Measurements from ENCODE around the gene ST3GAL5. TPM values are rescaled to one million over a fixed set of nuclear protein-coding genes. Genes with fewer than 3 reads are reported as not detected.

ST3GAL5 gene
- polyA plus RNA-seq, 4 donors: 10.8 to 13.1 (median 11.3) TPM

DNA sequence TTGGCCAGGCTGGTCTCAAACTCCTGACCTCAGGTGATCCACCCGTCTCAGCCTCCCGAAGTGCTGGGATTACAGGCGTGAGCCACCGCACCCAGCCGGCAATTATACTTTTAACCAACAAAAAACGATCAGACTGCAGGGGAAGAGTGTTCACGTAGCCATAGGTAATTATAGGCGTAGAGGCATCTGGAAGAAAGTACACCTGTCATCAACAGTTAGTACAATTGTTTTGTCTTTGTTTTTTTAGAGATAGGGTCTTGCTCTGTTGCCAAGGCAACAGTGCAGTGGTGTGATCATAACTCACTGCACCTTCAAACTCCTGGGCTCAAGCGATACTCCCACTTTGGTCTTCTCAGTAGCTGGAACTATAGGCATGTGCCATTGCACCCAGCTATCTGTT is 20.0 kb downstream of the ST3GAL5 start:
- DNase-seq (ENCODE audit: low read depth in 4 of 4, low spot score in 3 of 4): no peak

DNA sequence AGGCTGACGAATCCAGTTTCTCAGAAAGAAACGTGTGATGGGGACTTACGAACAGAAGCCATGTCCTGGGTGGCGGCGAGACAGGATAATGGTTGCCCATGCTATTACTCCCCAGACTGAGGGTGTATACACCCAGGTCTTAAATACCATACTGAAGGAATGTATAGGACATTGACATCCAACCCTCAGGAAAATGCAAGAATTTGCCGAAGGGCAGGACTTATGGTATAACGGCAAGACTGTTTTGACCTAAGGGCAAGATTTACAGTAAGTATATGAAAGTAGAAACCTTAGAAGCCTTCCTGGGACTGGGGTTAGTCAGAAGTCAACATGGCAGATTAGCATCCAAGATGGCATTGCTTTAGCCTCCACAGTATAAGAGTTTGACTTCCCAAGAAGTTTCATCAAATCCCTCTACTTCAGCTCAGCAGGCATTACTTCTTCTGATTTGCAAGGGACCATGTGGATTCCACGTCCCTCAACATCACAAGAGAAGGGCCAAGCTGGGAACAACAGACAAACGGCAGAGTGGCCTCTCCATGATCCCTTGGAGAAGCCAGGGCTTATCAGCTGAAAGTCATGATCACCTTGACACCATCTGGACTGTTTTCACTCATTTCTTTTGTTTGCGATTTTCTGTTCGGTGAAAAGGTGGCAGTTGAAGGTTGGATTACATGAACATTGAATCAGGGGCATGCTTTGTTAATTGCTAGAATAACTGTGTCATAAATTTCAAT is 21.1 kb downstream of the ST3GAL5 start:
- no peak for DNase-seq (ENCODE audit: low read depth in 4 of 4, low spot score in 3 of 4)

DNA sequence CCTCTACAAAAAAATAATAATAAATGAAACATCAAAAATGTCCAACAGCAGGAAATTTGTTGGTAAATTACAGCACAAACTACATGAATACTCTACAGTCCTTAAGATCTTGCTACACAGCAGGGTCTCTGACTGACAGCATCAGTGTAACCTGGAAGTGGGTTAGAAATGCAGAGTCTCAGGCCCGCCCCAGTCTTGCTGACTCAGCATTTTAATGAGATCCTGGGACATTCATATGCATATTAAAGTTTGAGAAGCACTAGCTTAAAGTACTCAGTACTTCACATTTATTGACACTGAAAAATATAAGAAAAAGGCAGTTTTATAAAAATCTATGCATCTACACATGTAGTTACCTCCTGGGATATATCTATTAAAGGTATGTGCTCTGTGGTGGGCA is 21.7 kb downstream of the ST3GAL5 start:
- DNase-seq (ENCODE audit: low read depth in 4 of 4, low spot score in 3 of 4): no peak

DNA sequence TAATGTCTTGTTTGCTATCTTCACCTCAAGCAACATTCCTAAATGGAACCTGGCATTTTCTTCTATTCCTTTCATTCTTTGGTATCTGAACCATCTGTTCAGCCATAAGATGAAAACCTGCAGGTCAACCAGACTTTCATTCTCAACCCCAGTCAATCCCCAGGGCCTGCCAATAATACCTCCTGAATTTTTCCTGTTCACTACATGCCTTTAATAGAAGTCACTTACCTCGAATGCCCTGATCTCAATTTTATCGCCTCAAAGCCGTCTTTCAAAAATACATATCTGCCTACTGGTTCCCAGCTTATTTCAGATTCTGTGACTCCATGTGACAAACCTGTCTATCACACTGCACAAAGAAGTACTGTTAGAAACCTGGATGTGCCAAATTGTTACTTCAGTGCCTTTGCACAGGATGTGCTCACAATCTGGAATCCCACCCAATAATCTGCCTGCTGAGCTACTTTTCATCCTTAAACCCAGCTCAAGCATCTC is 22.6 kb downstream of the ST3GAL5 start:
- DNase-seq (ENCODE audit: low read depth in 4 of 4, low spot score in 3 of 4): no peak

DNA sequence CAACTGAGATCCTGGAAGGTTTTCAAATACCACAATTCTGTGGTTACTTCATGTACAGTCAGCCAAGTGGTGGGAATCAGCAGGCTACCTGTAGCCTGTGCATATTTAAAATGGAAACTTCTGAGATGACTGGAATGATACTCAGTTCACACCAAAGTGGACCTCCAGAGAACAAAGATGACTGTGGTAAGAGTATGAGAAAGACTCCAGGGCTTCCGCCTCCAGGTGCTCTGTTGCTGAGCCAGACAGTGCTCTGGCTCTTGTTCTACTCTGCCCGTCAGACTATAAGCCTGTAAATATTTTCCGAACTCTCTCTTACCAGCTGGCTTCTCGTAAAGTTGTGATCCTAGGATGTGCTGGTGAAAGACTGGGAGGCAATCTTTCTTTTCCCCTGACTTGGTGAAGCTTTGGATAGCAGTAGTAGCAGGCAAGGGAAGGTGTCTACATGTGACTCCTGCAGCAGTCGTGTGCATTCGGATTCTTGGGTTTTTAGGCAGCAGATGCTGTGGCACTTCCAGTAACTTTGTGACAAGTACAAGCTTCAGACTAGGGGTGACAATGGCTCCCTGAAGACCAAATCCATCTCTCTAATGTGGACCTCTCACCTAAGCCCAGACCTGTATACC is 23.1 kb downstream of the ST3GAL5 start:
- no peak for DNase-seq (ENCODE audit: low read depth in 4 of 4, low spot score in 3 of 4)

DNA sequence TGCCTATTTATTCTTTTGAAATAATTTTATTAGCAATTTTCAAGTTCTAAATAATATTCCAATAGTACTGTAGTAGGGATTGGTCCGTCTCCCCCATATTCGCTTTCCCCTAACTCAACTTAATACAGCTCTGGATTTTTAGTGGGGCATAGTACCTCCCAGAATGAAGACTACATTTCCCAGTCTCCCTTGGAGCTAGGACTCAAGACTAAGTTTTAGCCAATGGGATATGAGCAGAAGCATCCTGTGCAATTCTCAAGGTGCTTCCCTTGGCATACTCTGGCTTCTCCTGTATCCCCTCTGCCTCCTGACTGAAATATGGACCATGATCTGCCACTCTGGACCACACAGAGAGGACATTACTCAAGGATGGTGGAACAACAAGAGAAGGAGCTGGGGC is 24.1 kb downstream of the ST3GAL5 start:
- no peak for DNase-seq (ENCODE audit: low read depth in 4 of 4, low spot score in 3 of 4)

DNA sequence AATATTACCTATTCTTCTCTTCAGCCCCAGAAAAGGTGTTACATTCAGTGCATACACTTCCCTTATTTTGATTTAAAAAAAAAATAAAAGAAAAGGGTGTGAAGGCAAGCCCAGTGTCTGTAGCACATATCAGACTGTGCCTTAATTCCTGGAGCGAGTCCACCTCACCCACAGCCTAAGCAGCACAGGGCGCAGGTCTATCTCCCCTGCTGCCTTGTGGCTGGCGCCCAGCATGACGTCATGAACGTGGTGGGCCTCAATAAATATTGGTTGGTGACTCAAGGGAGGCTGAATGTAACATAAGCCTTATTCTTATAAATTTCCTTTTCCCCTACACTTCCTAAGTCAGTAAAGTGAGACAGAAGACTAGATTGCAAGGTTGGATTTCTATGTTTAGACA is 26.4 kb downstream of the ST3GAL5 start:
- DNase-seq (ENCODE audit: low read depth in 4 of 4, low spot score in 3 of 4): no peak

DNA sequence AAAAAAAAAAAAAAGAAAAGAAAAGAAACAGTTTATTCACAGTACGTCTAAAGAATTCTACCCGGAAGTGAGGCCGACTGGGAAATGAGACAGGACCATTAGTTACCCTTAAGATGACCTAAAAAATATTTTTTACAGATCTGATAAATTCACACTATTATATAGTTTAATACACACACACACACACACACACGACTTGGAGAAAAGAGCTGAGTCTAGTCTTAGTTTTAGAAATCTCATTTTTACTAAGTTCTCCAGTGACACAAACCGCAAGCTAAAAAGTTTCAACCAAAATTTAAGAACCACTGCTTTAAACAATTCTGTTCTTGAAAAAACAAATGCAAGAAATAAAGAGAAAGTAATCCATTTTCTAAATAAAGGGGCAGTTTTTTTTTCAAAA is 27.1 kb downstream of the ST3GAL5 start:
- no peak for DNase-seq (ENCODE audit: low read depth in 4 of 4, low spot score in 3 of 4)

DNA sequence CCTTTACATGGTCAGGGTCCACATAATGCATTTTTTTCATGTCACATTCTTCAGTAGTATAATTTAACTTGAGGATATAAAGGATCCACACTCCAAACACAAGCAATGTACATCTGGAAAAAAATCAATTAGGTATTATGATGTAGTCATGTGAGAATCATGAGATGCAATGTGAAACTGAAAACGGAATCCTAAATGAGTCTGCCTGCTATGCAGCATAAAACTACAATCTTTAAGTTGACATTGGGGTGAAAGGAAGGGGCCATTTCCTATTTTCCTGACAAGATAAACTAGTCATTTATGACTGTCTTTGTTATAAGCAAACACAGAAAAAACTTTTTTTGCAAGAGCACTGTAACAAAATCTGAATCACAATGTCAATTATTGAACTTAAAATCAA is 27.6 kb downstream of the ST3GAL5 start:
- DNase-seq (ENCODE audit: low read depth in 4 of 4, low spot score in 3 of 4): no peak

DNA sequence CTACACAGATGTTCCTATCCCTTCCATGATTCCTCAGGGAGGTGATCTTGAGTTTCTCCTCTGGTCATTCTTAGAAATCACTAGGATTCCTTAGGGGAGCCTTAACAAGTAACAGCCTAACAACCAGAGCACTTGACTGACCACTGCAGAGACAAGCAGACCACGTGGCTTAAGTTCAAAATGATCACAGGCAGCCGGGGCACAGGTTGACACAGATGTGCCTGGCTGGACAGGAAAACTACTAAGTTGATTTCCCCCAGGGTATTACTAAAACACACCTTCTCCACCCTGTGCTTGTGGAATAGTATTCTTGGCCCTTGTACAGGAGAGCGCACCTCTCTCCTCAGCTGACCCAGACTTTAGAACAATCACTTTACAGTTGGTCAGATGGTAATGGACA is 29.9 kb downstream of the ST3GAL5 start:
- no peak for DNase-seq (ENCODE audit: low read depth in 4 of 4, low spot score in 3 of 4)

DNA sequence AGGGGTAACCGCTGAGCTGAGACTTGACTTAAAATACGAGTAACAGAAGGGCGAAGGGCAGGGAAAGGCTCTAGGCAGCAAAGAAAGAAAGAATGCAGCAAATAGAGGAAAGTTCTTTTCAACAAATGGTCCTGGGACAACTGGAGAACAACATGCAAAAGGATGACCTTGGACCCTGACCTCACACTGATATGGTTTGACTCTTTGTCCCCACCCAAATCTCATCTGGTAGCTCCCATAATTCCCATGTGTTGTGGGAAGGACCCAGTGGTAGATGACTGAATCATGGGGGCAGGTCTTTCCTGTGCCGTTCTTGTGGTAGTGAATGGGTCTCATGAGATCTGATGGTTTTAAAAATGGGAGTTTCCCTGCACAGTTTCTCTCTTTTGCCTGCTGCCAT is 33.9 kb downstream of the ST3GAL5 start:
- DNase-seq (ENCODE audit: low read depth in 4 of 4, low spot score in 3 of 4): no peak

DNA sequence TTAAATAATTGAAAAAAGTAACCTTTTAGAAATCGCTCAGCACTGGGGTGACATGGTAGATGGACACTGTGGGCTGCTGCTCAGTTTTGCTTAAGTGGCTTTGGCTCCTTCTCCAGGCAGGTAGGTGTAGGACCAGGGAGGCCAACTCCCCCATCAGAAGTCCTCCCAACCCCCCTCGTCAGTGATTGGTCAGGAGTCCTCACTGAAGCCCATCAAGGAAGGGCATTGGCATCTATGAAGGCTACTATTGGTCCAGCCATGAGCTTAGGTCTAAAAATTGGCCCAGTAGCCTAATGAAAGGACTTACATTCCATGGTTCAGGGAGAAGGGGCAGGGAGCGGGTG is 34.7 kb downstream of the ST3GAL5 start:
- no peak for DNase-seq (ENCODE audit: low read depth in 4 of 4, low spot score in 3 of 4)

DNA sequence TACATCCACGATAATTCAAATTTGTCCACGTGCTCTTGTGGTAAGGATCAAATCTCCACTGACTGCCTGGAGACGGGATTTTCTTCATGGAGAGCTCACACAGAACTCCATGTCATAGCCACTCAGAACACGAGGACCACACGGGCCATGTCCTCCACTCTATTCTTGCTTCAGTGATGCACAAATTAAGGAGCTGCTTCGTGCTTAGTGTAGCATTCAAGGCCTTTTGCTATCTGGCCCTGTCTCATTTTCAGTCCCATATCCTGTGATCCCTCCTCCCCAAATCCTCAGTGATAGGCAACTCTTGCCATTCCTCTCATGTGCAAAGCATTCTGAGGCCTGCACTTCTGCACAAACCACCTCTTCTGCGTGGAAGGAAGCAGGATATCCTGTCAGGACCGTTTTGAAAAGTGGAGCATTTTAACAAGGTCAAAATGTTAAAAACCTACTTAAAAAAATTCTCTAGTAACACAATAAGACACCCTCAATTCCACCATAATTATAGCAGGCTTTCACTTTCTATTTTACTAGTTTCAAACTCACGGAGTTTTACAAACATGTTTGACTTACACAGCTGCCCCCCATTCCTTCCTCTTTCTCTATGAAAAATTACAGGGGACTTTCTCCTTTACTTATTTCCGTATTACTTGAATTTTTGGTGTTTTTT is 35.2 kb downstream of the ST3GAL5 start:
- no peak for DNase-seq (ENCODE audit: low read depth in 4 of 4, low spot score in 3 of 4)

DNA sequence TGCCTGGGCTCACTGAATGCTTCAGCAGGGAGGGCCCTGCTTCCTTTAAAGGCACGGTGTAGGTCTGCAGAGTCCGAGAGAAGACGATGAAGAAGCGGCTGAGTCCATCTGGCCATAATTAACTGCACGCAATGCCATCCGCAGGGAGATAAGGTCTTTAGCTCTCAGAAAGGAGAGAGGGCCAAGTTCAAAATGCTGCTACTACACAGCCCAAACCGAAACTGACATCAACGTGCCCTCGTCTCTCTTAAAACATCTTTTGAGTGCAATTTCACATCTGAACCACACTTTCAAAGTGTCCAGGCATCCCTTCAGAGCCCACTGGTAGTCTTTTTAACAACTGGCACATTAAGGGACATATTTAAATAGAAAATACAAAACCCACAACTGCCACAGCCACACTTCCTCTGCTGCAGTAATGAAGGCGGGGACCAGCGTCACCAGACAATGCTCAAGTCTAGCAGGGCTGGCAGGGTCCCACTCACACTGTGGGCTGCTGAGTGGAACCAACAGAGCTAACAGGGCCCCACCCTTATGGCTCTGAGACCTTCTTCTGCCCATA is 35.8 kb downstream of the ST3GAL5 start:
- DNase-seq (ENCODE audit: low read depth in 4 of 4, low spot score in 3 of 4): no peak

DNA sequence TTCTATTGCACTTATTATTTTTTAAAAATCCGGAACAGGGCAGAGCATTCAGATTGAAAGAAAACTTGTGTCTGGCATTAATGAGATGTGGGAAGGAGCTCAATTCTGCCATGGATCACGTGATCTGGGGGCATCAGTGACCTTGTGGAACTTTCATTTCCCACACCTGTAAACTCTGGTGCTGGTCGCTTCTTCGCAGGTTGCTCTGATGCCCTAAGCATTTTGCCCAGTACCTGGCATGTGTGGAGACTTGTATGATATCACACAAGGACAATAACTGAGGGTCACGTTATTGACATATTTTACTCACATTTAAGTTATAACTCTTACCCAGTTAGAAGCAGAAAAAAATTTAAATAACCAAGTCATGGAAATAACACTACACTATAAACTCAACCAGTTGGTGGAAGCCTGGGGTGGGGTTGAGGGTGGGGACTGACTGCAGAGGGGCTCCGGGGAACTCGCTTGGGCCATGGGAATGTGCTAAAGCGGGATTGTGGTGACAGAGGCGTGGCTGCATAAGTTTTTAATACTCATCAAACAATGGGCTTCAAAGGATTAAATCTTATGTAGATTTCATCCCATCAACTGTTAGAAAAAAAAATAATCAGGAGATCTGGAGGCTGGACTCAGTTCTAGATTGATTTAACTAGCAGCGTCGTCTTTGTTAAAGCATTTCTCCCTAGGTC is 36.5 kb downstream of the ST3GAL5 start:
- no peak for DNase-seq (ENCODE audit: low read depth in 4 of 4, low spot score in 3 of 4)

DNA sequence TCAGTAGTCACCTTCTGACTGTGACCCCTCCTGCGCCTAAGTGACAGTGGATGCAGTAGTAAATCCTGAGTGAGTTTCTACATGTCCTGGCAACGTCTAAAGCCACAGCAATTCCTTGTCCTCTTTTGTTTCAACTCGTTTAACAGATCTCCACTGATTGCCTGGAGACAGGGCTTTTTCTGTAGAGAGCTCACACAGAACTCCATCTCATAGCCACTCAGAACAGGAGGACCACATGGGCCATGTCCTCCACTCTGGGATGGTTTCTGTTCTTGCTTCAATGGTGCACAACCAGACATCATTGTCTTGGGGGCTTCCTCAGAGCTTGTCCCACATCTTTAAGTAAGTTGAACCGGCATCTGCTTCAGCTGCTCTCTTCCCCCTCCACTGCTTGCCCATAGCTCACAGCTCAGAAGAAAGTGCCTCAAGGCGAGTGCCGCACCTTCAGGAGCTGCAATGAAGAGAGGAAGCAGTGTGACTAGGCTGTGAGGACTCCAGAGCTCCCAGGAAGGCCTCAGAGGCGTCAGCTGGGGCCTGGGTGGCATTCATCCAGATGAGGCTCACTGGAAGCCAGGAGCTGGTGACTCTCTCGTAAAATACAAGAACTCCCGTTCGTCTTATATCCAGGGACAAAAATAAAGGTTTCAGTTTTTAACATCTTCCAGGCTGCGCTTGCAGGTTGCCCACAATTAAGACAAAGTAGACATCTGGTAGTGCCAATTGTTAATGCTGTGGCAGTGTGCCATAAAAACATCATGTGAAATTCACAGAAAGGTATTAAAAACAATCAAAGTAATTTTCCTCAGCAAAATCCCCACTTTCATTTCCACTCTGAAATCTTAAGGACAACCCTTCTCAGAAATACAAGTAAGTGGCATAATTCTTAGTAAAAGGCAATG is 37.3 kb downstream of the ST3GAL5 start:
- DNase-seq (ENCODE audit: low read depth in 4 of 4, low spot score in 3 of 4): no peak

DNA sequence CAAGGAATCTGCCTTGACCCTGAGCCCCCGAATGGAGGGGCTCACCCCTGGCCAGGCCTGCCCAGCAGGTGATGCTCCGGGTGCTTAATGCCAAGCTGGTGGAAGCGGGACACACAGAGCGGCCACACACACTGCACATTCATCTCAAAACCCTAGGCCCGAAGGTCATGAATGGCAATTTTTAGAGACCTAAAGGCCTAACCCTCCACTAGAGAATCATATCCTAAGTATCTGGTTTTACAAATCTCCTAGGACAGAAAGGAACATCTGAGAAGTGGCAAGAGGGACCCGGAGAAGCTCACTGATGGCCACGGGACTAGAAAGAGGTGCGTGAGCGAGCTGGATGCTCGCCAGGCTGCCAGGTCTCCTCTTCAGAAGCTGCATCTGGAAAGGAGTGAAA is 38.3 kb downstream of the ST3GAL5 start:
- no peak for DNase-seq (ENCODE audit: low read depth in 4 of 4, low spot score in 3 of 4)

DNA sequence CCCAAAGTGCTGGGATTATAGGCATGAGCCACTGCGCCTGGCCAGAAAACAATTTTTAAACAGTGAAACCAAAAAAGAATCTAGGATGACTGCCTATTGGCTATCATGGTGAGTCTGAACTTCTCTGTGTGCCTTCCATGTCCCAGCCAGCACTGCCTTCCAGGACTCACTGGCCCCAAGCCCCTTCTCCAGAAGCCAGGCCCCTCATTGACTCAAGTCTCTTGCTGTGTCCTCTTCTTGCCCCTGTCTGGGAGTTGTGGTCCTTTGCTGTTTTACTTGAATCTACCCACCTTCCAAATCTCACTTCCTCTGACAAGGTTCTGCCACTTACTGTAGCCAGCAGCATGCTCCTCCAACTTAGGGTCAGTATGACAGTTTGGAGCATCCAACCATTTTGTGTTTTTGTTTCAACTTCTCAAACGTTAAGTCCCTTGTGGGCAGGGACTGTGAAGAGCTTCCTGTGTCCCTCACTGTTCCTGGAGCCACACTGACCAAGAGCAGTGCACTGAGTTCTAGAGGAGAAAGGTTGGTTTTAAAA is 41.7 kb downstream of the ST3GAL5 start:
- DNase-seq (ENCODE audit: low read depth in 4 of 4, low spot score in 3 of 4): no peak

DNA sequence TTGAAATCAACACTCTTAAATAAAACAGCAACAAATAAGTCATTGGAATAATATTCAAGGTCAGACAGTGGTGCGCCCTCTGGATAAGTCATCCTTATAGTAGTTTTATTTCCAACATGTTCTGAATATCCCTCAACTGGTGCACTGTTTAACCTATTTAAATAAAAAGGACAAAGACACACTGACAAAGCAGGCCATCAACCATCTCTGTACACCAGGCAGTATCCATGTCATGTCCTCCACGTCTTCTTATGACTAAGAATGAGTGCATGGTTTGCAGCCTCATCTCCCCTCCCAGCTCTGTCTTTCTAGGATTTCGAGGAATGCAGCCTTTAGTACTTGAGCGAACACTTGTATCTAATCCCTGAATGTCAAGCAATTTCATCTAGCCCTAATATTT is 42.4 kb downstream of the ST3GAL5 start:
- DNase-seq (ENCODE audit: low read depth in 4 of 4, low spot score in 3 of 4): no peak

DNA sequence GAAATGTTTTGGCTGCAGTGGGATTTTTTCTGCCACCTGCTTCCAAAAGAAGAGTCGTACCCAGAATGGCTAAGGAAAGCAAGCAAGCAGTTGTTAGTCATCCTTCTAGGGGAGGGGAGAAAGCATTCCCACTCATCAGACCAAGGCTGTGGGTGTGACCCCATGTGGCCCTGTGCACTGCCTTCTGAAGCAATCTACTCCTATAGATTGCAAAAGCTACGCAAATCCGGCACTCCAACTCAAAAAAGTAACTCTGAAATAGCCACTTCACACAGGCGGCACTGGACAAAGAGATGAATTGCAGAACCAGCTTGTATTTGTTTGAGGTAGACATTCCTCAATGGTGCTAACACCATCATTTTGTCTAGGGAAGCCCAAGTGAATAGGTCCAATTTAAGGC is 44.3 kb downstream of the ST3GAL5 start:
- no peak for DNase-seq (ENCODE audit: low read depth in 4 of 4, low spot score in 3 of 4)
